ENCODE results near the gene SDC4.
A peak's percentile ranks its signal among the peaks of the same experiment; 100 is the strongest.

SDC4 gene

DNA sequence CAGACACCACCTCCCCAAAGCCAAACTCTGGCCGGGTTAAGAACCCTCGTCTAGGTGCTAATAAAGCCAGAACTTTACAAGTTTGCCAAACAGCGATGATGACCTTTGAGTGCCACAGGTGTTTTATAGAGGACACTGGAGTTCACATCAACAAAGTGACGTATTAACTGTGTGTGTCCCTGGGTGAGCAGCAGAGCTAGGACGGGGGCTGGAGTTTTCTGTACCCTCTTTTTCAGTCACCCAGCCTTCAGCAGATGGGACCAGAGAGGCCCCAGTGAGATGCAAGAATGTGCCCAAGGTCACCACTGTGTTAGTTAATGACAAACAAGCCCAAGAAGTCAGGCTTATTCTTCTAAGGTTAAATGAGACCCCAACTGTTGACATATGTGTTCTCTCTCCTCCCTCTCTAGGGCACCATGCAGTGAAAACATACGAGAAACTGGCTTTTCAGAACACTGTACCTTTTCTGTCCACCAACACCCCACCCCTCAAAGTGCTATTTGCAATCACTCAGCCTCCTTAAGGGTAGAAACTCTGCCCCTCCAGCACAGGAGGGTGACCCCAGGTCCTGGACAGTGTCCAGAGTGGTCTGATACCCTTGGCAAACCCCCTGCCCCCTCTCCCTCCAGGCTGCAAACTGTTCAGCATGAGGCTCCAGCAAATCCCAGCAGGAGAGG lies 5.2 kb downstream of the SDC4 start:
- DNase-seq, result no peak

- no peak for DNase-seq
Observed at GRCh38 chr20:45341939-45342854, 6.0 kb downstream of the SDC4 start.

DNA sequence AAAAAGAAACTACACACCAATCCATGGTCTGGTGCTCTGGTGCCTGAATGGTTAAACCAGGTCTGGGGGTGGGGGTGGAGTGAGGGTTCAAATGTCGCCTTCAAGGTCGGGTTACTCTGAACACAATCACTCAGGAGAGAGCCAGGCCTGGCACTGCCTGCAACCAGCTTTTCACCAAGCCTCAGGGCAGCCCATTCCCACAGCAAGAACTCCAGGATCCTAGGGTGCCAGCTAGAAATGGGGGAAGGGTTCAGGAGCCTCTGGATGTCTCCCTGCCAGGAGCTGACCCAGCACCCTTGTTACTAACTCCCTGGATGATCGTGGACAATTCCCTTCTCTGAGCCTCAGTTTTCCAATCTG lies 6.7 kb downstream of the SDC4 start:
- DNase-seq, result no peak

- no peak for DNase-seq
Observed at GRCh38 chr20:45340951-45341350, 7.3 kb downstream of the SDC4 start.

DNA sequence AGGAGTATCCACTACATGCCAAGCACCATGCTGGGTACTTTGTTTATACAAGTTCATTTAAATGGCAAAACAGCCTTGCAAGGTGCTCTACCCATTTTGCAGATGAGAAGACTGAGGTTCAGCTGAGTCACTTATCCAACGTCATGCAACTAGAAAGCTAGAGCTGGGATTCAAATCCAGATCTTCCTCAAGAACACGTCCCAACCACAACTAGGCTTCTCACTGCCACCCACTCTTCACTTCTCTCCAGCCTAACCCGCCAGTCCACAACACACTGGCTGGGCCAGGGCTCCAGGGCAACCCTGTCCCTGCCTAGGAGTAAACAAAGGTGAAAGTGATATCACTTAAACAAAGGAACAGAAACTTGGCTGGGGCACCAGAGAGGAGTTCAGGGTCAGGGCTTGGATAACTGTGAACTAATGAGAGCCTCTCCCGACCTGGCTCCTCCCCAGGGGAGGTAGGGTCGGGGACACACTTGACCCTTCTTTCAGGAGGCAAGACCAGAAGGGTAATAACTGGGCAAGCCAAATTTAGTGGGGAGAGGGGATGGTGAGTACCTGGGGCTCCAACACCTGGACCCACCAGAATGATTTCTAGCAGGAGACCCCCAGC lies 7.9 kb downstream of the SDC4 start:
- DNase-seq, result no peak

GRCh38 chr20:45339799-45340198 lies 8.4 kb downstream of the SDC4 start:
- DNase-seq, result no peak

GRCh38 chr20:45339084-45339483 lies 9.1 kb downstream of the SDC4 start:
- DNase-seq, result peak; percentile 89

DNA sequence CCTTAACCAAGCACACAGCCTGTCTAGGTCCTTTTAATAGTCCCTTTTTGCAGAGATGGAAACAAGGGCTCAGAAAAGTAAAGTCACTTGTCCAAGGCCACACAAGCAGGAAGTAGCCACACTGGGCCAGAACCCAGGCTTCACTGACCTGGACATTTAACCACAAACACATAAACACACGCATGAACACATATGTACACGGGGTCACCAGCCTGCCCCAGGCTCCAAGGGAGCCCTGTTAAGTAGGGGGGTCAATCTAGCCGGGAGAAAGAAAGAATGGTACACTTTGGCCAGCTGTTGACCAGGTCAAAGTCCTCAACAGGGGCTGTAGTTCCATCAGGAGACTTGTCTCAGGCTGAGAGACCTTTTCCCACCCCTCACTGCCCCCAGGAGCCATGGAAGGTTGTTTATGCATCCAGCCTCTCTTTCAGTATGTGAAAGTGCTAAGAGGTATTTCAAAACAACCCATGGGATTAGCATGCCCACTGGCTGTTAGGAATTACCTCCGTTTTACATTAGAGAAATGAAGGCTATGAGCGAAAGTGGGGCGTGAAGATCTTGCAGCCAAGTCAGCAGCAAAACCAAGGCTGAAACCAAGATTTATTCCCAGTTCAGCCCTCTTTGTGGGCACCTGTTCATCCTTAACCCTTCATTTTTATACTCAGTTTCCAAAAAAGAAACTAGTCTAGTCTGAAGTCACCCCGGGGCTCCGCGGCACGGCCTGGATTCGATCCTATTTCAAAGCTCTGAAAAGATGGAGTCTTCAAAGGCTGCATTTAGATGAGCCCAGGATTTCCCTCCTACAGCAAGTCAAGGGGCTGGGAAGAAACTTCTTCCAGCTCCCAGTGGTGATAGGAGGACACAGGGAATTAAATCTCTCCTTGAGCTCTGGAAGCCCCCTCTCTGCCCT lies 9.8 kb downstream of the SDC4 start:
- DNase-seq, result no peak

- peak; percentile 75 for DNase-seq
Observed at GRCh38 chr20:45337367-45338120, 10.7 kb downstream of the SDC4 start.

GRCh38 chr20:45336530-45337366 lies 11.5 kb downstream of the SDC4 start:
- no peak for DNase-seq

DNA sequence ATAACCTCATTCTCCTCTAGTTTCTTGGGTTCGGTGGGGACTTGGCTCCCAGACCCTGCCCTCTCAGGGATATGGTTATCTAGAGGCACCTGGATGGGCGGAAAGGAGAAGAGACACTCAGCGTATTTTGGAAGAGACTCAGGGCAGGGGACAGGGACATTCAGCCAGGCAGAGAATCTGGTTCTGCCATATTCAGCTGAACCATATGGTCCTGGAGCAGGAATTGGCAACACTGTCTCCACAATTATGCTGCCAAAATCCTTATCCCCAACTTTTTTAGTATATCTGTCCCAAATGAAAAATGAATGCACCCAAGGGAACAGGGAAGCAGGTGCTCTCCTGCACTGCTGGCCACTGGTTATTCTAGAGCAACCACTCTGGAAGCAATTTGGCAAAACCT lies 17.7 kb downstream of the SDC4 start:
- no peak for DNase-seq

GRCh38 chr20:45329497-45330319 lies 18.5 kb downstream of the SDC4 start:
- no peak for DNase-seq

DNA sequence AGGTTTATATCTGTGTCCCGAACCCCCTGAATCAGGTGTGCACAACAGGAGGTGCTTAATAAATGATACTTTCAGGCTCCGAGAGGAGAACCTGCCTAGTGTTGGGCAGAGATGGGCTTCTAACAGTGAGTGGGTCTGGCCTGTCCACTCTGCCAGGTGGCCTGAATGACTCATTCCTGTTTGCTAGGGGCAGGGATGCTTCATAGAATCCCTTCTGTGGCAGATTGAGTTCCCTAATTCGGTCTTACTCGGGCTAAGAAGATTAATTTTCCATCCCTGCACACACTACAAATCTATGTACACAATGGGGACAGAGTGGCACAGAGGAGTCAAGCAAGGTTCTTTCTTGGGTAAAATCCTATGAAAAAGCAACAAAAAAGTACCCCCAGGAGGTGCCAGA lies 19.8 kb downstream of the SDC4 start:
- no peak for DNase-seq

DNA sequence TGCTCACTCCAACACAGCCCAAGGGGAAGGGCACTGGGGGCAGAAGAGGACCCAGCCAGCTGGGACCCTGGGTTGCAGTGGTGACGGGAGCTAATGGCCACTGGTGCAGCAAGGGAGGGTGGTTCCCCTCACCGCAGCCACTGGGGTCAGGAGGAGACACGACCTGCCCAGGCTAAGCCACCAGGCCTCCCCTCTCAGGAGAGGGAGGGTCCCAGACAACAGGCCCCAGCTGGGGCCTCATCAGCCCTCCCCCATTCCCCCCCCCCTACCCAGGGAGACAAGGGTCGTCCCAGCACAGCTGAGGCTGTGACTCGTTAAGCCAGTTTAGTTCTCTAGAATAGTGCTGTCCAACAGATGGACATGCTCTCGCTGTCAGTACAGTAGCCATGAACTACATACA lies 22.9 kb downstream of the SDC4 start:
- no peak for DNase-seq

GRCh38 chr20:45323731-45324130 lies 24.5 kb downstream of the SDC4 start:
- DNase-seq, result no peak

DNA sequence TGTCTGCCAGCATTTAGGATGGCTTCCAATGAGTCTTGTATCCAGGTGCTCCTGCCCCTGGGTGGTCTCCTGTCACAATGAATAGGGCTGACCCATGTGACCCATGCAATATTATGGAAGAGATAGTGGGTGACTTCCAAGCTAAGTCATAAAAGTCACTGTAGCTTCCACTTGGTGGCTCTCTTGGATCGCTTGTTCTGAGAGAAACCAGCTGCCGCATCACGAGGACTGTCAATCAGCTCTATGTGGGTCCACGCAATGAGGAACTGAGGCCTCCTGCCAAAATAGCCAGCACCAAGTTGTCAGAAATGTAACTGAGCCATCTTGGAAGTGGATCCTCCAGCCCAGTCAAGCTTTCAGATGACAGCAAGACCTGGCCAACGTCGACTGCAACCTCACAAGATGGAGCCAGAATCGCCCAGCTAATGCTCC lies 25.3 kb downstream of the SDC4 start:
- DNase-seq, result peak; percentile 90

DNA sequence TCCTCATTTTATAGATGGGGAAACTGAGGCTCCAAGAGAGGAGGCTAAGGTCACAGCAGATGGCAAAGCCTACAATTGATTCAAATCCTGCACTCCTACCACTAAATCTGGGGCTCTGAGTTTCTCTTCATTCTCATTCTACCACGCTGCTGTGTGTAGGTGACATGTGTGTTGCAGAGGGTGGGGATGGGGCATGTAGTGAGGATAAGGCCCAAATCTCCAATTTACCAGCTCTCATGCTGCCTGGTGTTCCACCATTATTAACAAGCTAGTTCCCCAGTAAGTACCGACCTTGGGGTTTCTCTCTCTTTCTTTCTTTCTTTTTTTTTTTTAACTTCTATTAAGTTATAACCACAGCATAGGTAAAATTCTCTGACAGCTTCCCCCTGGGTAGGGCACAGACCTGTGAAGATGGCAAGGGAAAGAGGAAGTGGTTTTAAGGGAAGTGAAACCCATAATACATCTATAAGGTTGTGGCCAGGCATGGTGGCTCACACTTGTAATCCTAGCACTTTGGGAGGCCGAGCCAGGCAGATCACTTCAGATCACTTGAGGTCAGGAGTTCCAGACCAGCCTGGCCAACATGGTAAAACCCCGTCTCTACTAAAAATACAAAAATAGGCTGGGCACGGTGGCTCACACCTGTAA lies 27.2 kb downstream of the SDC4 start:
- DNase-seq, result no peak

DNA sequence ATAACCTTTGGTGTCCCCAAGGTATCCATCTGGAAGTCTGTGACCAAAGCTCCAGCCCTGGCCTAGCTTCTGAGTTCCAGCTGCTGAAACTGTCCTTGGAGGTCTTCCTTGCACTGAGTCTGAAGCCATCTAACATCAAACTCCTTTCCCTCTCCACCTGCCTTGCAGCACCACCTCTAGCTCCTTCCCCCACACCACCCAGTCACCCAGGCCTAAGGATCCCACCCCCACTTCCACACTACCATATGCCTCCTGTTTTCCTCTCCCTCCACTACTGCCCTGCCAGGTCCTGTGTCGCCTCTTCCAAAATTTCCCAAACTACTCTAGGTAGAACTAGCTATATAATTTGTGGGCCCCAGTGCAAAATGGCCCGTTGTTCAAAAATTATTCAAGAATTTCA lies 29.3 kb downstream of the SDC4 start:
- DNase-seq, result no peak

DNA sequence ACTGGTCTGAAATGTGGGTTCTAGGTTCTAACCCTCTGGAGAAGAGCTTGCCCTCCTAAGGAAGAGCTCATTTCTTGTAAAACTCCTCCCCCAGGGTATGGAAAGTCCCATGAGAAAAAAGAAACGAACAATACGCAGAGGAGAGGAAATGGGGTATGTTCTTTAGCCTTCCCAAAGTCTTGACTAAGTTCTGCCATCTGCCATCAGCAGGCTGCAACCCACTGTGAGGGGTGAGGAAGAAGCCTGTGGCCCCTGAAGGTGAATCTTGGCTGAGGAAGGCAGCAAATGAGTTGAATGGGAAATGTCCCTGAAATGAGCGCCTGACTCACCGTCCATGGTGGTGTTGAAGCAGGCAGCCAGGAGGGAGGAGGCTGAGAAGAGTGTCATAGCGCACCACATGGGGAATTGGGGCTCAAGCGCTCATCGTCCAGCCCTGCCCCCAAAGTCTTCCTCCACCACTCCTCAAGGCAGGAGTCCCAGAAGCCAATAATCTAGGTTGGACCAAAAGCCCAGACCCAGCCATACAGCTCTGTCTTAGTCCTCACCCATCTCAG lies 29.8 kb downstream of the SDC4 start:
- DNase-seq, result no peak
